ENCODE measurements around the gene PRSS22.

PRSS22 gene

DNA sequence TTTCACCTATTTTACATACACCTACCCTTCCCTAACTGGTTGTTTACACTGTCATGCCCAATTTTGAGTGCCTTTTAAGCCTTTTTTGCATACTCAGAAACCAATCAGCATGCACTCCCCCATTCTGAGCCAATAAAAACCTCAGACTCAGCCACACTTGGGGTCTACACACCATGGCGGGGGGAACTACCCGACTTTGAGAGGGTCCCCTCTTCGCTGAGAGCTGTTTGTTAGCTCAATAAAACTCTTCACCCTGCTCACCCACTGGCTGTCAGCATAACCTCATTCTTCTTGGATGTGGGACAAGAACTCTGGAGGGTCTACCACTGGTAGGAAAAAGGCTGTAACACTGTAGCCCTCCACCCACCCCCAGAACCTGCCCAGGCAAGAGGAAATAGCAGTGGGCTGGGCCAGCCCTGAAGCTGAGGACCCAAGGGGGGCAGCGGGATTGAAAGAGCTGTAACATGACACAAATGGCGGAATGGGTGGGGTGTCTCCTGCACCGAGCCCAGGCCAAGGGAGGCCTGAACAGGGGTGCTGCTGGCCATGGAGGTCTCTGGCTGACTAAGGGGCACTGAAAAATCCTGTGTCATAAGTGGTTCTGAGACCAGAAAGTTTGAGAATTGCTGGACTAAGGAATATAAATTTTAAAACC is 22.0 kb upstream of the PRSS22 start:
- FAIRE-seq, result no peak

DNA sequence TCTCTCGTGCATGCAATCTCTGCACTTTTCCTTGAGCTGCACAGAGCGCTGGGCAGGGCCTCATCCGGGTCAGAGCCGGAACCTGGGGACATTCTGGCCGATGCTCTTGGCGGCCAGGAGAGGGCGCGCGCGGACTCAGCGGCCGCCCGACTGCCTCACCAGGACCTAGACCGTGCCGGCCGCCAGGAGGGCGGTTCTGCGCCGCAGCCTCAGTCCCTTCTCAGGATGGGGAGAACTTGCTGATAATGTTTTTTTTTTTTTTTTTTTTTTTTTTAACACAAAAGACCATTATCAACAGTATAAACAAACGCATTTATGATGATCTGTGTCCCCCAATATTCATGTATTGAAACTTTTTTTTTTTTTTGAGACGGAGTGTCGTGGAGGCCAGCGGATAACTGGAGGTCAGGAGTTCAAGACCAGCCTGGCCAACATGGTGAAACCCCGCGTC is 17.0 kb upstream of the PRSS22 start:
- peak; percentile 60 for FAIRE-seq

DNA sequence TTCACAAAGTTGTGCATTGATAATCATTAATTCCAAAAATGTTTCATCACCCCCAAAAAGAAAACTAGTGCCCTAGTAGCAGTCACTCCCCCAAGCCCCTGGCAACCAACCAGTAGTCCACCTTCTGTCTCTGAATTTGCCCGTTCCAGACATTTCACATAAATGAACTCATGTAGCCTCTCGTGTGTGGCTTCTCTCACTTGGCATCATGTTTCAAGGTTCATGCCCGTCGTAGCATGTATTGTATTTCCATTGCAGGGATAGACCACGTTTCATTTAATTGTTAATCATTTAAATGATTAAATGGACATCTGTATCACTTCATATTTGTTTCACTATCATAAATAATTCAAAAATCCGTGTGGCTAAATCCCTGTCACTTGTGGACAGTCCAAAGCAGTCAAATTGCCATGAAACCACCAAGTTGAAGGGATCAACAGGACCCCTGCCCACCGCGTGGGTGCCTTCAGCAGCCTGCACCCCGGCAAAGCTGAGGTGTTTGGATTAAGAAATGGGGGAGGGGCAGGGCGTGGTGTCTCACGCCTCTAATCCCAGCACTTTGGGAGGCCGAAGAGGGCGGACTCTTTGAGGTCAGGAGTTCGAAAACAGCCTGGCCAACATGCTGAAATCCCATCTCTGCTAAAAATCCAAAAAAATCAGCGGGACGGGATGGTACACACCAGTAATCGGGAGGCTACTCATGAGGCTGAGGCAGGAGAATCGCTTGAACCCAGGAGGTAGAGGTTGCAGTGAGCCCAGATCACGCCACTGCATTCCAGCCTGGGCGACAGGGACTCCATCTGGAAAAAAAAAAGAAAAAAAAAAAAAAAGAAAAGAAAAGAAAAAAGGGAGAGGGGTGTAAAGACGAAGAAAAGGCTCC is 16.3 kb upstream of the PRSS22 start:
- no peak for FAIRE-seq

DNA sequence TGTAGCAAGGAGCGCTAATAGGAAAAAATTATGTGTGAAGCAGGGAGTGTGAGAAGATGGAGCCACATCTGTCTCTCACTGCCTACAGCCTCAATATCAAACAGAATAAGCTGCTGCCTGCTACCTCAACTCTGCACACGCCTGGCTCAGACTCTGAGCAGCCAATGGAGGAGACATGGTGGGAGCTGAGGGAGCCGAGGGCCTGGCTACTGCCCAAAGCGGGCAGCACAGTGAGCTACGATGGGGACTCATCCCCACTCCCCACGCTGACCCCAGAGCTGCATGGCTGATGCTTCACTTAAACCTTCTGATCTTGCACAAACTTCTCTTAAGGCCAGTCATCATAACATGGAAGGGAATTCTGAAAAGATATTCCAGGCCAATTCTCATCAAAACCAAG is 14.0 kb upstream of the PRSS22 start:
- no peak for FAIRE-seq

DNA sequence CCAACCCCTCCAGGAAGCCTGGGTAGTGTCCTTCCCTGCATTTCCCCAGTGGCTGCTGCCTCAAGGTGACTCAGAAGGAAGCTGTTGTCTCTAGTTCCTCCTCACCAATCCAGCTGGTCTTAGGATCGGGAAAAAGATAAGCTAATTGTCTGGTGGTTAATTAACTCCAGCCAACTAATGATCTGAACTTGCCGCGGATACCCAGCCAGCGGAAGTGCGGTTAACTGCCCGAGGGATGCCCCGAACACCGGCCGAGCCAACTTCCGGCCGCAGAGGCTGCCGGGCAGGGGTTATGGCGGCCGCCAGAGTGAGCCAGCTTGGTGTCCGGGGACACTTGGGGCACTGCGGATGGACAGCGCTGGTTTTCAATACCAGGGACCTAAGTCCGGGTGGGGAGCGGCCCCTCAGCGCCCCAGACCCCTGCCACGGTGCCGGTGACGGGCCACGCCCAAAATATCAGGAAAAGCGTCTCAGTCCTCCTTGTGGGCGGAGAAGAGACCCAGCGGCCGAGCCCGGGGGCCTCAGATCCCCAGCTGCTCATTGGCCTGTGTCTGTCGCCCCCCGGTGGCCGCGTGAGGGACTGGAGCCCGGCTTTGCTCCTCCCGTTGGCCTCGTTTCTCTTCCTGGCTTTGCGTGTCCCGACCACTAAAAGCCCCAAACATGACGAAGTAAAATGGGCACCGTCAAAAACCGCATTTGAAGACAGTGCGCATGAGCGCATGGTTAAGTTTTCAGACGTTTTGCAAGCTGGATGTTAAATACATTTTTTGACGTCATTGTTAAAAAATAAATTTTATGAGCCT is 10.2 kb upstream of the PRSS22 start:
- peak; percentile 72 for FAIRE-seq

DNA sequence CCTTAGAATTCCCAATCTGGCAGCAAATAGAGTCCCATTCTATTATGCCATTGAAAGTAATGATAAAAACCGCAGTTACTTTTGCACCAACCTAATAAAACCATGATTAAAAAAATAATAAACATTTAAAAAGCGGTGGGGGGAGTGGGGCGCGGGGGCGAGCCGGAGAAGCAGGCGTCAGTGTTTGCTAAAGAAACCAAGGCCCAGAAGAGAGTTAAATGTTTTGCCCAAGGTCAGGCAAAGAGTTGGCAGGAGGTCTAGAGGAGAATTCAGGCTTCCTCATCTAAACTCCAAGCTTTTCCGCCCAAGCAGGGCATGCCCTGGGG is 9.7 kb upstream of the PRSS22 start:
- no peak for FAIRE-seq

DNA sequence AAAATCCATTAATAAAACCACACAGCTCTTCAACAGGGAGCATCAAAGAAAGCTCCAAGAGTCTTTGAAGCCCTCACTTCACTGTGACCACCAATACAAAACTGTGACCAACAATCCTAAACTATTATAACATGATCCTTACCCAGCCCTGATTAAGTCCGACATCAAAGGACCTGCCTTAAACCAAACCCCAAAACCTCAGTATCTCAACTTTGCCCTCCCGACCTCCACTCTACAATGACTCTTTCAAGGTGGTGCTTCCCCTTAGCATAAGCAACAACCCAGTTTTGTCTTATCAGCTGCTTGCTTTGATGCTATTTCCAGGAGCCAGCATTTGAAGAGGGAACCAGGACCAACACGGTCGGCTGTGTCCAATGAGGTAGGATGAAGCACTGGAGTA is 8.5 kb upstream of the PRSS22 start:
- no peak for FAIRE-seq

DNA sequence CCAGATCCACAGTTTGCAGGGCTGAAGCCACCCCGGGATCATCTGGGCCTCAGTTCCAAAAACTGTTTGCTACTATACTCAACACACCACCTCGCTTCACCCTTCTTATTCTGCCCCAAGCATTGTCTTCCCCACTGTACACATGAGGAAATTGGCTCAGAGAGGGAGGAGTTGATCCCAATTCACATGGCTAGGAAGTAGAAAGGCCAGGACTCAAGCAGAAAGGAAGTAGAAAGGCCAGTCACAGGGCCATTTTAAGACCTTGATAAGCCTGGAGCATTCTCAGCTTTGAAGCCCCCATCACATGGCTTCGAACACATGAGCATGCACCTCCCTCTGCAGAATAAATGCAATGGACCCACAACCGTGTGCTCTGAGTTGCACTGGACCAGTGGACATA is 7.7 kb upstream of the PRSS22 start:
- no peak for FAIRE-seq

DNA sequence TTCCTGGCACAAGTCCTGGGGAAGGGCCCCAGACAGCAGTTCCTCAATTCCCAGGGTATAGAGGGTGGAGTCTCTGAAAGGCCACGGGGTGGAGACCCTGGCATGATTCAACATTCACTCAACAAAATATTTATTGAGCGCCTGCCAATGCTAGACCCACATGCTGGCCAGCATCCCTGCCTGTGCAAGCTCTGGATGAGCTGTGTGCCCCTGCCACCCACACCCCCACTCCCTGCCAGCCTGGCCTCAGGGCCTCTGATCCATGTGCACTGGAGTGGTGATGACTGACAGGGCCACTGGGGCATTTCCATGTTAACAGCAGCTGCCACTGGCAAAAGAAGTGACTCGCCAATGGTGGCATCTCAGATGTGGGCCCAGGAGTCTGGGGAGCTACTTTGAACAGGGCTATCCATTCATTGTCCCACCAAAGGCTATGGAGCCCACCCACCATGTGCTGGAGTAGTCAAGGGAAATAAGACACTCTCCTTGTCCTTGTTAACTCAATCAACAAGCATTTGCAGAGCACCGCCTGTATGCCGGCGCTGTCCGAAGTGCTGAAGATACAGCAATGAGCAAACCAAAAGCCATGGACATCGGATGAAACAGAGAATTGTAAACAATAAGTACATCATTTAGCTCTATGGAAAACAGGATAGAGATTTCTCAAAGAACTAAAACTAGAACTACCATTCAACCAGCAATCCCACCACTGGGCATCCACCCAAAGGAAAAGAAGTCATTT is 3.0 kb upstream of the PRSS22 start:
- FAIRE-seq, result no peak

DNA sequence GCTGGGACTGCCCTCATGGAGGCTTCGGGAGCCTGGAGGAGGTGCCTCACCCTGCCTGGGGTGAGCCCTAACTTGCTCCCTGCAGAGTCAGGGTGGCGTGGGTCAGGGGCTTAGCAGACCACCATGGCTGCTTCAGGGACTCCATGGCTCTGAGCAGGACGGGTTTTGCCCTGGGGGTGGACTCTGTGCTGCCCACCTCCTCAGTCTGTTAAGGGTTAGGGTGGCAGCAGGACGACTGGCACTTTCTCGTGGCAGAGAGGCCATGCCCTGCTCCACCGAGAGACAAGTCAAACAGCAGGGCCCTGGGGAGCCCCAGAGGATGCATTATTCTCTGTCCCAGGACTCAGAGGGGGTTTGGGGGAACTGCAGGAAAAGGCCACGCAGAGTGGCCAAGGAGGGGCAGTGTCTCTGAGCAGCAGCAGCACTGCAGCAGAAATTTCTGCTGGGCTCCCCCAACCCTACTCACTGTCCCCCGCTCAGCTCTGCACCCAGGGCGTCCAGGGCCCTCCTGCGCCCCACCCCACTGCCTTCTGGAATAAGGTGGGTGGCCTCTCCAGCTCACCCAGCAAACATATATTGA is 1.8 kb upstream of the PRSS22 start:
- no peak for FAIRE-seq

DNA sequence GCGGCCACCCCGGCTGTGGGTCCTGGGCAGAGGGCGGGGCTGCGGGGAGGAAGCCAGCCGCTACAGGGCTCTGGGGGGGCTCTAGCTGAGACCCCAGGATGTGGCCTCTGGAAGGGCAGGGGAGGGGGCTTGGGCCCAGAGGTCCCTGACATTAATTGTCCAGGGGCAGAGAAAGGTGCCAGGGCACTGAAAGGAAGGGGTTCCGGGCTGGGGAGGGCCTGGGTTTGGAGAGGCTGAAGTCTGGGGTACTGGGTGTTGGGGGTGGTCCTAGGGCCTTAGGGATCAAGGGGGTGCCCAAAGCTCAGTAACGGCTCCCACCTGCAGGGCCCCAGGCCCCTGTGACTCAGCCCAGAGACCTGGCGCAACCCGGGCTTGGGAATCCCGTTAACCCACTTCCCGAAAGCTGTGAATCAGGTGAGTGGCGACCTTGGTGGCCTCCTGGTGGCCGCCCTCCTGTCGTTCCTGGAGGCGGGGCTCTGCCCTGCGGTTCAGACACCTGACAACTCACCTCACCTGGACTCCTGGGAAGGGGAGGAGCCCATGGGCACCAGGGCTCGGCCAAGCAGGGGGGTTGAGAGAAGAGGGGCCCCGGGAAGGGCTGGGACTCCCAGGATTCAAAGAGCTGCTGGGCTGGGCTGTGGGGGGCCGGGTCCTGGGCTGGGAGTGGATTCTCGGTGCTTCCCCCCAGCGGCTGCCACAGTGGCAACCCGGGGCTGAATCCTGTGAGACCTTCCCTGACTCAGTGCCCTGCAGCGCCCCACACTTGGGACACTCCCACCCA is 465 bp upstream of the PRSS22 start:
- FAIRE-seq, result no peak

DNA sequence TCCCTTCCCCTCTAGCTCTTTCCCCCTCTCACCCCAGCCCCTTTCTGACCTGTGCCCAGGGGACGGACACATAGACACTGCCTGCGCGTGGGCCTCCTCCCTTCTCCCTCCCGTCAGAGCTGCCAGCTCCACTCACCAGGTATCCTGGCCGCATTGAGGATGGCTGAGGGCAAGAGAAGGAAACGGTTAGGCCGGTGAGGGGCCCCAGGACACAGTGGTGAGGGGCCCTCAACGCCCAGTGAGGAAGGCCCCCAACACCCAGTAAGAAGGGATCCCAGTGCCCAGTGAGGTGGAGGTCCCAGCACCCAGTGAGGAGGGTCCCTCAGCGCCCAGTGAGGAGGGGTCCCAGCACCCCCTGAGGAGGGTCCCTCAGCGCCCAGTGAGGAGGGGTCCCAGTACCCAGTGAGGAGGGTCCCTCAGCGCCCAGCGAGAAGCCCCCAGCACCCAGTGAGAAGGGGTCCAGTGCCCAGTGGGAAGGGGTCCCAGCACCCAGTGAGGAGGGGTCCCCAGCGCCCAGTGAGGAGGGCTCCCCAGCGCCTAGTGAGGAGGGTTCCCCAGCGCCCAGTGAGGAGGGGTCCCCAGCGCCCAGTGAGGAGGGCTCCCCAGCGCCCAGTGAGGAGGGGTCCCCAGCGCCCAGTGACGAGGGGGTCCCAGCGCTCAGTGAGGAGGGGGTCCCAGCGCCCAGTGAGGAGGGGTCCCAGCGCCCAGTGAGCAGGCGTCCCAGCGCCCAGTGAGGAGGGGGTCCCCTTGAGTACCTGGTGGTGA is 1.1 kb downstream of the PRSS22 start:
- no peak for FAIRE-seq

DNA sequence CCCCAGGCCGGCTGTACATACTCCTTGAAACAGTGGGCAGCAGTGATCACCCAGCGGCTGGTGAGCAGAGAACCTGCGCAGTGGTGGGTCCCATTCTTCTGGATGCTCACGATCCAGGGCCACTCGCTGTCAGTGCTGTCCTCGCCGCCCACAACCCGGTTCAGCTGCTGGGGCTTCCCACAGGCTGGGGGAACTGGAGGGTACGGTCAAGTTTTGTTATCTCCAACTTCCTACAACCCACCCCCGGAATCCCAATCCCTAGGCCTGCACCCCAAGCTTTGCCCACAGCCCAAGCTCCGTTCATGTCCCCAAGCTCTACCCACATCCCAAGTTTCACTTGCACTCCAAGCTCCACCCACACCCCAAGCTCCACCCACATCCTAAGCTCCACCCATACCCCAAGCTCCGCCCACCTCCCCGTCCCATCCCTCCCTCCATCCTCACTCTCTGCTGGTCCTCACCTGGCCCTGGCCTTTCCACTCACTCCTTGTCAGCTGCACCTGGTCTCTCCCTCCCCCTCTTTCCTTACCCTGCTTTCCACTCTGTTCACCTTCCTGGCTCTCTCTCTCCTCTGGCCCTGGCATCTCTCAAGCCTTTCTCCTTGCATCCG is 1.8 kb downstream of the PRSS22 start:
- no peak for FAIRE-seq

DNA sequence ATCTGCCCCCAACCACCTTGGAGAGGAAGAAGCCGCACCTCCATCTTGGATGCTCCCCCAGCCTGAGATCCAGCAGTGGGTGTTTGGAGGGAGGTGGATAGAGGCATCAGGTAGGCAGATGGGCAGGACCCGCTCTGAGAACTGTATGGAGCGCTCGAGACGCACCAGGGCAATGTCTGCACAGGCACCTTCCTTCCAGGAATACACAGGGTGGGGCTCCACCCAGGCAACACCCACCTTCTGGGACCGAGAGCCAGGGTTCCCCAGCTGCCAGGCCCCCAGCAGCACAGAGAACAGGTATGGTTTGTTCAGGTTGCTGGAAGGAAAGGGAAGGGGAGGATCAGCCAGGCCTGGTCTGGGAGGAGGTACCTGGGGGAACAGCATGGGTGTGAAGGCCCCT is 2.4 kb downstream of the PRSS22 start:
- FAIRE-seq, result no peak

DNA sequence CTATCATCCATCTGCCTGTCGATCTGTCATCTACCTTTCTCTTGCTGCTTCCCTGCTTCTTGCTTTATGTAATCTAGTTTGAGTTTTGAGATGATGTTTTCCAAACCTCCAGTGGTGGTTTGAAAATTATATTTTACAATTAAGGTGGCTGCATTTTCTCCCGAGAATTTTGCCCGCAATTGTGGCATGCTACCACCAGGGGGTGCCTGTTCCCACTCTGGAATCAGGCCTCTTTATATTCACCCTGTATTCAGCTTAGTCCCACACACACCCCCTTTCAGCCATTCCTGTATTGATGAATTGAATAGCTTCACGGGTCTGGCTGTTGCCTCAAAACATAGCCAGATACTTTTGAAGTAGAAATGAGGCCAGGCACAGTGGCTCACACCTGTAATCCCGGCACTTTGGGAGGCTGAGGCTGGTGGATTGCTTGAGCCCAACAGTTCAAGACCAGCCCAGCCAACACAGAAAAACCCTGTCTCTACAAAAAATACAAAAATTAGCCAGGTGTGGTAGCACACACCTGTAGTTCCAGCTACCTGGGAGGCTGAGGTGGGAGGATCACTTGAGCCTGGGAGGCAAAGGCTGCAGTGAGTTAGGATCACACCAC is 3.2 kb downstream of the PRSS22 start:
- FAIRE-seq, result no peak

DNA sequence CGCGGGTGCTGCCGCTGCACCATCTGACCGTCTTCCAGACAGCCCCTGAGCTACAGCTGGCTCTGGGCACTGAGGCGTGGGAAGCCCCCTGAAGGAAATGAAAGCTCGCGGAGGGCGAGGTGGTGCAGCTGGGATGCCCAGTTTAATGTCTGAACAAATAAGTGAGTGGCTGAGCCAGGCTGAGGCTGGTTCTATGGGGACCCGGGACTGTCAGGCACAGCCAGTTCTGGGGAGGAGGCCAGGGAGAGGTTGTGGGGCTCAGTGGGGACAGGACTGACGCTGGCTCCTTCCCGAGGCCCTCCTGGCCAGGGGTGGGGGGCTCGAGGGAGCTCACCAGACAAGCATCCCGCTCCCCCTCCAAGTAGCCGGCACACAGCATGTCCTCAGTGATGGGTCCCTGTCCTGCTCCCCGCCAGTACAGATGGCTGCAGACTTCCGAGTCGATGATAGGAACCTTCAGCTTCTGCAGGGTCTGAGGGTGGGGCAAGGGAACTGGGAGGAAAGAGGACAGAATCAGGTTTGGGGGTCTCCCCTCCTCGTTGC is 4.4 kb downstream of the PRSS22 start:
- FAIRE-seq, result no peak

DNA sequence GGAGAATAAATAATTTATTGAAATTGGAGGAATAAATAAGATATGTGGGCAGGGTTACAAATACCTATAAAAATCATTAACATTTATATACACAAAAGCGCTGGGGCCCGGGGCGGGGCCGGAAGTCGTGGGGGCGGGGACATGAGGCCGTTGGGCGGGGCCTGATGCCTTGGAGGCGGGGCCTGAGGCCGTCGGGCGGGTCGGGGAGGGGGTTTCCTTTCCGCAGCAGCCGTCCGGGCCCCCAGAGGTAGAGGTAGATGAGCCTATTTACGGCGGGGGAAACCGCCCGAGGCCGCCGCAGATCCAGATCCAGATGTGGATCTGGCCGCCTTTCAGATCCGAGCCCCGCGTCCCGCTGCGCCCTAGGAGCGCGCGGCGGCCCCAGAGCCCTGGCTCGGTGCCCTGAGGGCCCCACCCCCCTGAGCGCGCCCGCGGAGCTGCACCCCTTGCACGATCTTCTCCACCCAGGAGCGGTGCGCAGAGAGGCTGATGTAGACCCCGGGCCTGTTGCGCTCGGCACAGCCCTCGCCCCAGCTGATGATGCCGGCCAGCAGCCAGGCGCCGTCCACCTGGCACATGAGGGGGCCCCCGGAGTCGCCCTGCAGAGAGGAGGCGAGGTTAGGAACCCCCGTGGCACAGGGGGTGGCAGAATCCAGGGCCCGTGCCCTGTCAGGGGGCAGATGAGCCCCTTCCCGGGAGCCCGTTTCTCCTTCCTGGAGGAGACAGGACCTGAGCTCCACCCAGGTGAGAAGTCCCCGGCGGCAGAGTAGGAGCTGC is 5.1 kb downstream of the PRSS22 start:
- FAIRE-seq, result no peak

DNA sequence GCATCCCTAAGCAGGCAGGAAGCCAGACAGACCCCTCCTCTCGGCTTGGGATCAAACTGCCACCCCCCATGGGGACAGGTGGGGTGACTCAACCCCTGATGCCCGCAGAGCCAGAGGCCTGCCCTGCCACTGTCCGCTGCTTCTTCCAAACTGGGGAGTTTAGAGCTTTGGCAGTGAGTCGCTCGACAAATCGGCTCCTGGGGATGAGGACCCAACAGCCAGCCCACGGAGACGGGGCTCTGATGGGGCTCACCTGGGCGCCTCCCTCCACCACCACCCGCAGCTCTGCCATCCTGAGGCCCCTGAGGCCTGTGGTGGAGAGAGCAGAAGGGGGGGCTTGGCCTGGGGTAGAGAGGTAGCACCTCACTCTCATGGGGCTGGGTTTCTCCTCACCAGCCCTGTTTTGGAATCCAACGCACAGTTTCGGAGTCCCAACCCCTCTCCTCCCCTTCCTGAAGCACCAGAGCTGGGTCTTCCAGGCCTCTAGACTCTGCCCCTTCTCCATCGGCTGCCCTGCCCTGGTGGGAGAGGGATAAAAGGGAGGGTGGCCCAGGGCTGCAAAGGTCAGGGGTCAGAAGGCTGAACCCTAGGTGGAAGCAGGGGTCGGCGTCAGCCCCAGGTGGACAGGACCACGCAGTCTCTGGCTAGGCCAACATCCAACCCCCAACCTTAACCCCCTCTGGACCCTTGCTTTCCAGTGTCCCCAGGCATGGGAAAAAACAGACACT is 5.8 kb downstream of the PRSS22 start:
- FAIRE-seq, result no peak
